Lung microvascular endothelial cell (primary cell): ENCODE measurements around the gene IQSEC1. TPM values are rescaled to one million over a fixed set of nuclear protein-coding genes. Genes with fewer than 3 reads are reported as not detected.

Experiments used
- DNase-seq, 2 donors: peaks; one replicate each; pipeline versions ENCODE4 v3.0.0 to v3.0.0-alpha.2; 2010; ENCODE audit warnings: low read depth in 2 of 2
- total RNA-seq: library from RNA; depleted of rRNA; stranded (reverse); fragments of >200 nt; gene quantifications from 2 replicates; pipeline ENCODE4 v1.2.1, GENCODE V29; 2014

IQSEC1 gene
- total RNA-seq, 1 donor from 2014 or later, result 63.7 TPM

DNA sequence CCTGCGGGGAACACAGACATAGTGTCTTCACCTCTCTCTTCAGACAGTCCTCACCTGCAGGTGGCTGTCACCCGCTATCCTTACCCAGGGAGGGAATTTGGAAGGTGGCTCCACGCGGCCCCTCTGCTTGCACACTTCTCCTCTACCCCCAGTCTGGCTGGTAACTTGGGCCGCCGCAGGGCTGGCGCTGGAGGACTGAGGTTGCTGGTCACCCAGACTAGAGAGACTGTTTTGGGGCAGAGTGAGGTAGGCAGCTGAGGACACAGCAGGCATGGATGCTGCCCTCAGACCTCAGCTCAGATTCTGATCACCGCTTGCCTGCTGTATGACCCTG is 12.6 kb upstream of the IQSEC1 start:
- DNase-seq, result no peak

DNA sequence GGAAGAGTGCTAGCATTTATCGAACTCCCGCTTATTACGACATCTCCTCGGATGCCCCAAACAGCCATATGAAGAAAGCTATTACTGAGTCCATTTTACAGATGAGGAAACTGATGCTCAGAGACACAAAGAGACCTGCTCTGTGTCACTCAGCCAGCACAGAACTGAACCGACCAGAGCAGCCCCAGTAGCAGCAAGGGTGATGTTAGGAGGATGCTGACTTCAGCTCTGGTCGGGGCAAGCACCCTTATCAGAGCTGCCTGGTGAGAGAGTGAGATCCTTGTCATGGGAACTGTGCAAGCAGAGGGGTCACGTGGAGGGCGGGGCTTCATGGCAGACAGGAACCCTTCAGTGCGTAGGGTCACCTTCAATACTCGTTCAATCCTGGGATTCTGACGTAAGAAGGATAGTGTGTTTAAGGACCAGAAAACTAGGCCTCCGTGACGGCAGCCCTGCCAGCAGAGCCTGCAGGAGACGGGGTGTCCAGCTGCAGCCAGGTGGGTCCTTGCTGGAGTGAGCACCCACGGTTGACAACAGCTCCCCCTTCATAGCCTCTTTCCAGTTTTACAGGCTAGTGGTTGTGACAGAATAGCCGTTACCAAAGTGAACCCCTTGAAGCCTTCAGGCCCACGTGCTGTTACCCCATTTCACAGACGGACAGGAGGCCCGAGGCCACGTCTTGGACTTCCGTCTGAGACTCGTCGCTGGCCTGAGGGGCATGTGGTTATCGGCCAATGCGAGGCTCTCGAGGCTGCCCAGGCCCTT is 12.0 kb upstream of the IQSEC1 start:
- no peak for DNase-seq

DNA sequence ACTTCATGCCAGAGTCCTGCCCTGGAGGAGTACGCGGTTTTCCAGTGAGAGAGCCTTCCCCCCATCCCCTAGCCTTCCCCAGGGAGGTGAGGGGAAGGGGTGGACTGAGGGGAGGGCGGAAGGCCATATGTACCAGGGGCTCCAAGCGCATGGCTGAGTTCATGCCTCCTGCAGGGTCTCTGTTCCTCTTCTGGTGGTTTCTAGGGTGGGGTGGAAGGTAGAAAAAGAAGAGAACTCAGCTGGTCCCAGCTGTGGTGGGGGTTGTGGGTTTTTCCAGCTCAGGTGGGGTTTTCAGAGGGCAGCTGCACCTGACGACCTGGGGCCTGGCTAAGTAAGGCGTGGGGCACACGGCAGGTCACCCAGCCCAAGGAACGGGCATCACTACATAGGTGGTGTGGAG is 10.7 kb upstream of the IQSEC1 start:
- DNase-seq, result no peak

DNA sequence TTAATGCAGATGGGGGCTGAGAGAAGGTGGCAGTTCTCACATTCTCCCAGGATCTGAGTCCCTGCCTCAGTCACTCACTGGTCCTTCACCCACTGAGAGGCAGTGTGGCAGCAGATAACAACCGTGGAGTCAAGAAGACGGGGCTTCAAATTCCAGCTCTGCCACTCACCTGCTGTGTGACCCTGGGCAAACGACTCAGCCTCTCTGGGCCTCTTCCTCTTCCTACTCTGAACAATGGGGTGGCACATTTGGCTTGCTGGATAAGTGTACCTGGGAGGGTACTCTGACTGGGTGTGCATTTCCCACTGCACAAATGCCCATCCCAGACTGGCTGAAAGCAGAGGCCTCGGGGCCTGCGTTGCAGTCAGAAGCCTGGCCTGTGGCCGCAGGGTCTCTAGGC is 10.0 kb upstream of the IQSEC1 start:
- DNase-seq, result no peak

DNA sequence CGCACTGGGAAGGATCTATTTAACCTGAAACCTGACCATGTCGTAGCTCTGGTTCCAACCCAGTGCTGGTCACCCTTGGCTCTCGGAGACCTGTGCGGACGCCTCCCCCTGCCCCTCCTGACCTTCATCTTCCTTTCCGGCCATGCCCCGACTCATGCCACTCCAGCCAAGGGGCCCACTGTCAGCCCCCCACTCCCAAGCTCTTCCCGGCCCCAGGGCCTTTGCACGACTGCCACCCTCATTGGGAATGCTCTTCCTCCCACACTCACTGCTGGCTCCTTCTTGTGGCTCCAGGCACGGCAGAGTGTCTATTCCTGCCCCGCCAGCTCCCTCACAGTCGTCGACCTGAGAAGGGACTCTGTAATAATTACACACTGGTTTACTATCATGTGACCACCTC is 9.4 kb upstream of the IQSEC1 start:
- DNase-seq, result no peak

DNA sequence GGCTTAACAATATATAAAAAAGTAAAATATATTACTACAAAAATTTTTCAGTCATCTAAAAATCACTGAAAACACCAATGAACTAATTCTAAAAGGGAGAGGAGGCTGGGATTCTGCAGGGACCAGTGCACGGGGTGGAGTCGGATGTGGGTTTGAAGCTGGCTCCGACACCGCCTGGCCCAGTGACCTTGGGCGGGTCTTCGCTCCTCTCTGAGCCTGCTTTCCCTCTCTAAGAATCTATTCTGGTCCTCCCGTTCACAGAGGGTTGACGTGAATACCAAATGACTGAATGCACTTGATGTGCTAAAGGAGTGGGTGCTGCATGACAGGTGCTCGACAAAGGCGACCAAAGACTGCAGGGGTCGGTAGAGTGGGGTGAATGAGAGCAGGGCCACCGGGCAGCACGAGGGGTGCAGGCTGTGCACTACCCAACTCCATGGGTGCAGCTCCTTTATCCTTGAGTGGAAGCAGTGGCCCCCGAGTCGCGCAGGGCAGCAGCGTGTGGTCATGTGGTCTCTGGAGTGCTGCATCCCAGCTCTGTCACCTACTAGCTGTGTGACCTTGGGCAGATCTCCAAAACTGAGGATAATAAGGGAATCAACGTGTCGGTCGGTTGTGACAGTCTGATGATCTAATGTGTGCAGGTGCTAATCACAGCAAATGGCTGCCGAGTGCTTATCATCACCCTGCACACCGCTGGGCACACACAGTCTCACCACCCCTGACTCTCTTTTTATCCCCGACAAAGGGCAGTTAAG is 8.6 kb upstream of the IQSEC1 start:
- no peak for DNase-seq

DNA sequence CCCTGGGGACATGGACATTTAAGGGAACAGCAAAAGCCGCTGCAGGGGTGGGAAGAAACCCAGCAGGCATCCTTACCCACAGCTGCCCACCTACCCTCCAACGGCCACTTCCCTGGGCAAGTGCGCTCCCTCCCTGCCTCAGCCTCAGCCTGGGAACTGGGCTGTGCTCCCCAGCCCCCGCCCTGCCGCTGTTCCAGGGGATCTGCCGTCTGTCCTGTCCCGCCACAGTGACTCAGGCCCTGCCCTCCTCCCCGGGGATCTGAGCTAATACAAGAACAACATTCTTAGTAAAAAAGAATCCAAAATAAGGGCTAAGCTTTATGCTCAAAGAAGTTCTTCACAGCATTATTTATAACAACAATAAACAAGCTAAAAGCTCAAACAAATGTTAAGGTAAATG is 7.4 kb upstream of the IQSEC1 start:
- DNase-seq, result no peak

DNA sequence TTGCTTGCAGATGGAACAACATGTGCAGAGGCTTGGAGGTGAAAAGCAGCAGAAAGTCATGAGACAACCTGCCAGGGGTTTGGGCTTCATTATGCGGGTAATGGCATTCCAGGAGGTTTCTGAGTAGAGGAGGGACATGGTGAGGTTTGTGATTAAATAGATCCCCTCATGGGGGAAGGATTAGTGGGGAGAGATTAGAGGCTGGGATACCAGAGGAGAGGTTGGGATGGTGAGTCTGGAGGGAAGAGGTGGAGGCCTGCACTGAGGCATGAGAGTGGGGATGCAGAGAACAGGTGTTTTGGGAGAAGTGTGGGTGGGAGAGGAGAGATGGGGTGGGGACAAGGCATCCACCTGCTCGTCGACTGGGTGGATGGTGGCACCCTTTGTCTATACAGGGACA is 6.8 kb upstream of the IQSEC1 start:
- no peak for DNase-seq

DNA sequence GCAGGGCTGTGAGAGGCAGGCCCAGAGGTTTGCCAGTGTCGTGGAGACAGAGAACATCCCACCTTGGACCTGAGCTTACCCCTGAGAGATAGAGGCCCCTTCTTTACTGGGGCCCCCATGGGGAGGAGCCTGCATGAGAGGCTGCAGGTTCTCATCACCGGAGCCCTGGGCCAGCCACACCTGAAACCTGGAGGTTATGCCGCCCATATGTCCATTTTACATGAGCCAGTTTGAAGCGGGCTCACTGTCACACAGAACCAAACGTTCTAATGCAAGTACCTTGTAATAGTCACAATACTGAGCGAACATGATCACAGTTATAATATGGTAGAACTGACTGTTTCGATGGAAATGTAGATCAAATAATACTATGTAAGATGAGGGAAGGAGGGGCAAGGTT is 6.3 kb upstream of the IQSEC1 start:
- DNase-seq, result no peak

DNA sequence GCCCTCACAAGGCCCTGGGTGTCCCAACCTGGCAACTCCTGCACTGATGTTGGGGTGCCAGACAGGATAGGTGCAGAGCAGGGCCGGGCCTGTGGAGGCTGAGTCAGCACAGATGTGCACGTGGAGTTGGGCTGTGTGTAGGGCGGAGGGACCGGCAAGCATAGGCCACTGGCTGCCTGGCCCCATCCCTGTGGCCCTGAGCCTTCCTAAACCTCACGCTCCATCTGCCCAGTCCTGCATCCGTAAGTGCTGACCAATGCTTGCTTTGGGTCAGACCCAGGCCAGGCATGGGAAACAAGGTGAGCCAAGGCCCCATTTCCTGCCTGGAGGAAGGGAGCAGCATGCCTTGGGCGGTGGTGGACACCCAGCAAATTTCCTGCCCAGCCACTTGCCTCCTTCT is 5.8 kb upstream of the IQSEC1 start:
- no peak for DNase-seq

DNA sequence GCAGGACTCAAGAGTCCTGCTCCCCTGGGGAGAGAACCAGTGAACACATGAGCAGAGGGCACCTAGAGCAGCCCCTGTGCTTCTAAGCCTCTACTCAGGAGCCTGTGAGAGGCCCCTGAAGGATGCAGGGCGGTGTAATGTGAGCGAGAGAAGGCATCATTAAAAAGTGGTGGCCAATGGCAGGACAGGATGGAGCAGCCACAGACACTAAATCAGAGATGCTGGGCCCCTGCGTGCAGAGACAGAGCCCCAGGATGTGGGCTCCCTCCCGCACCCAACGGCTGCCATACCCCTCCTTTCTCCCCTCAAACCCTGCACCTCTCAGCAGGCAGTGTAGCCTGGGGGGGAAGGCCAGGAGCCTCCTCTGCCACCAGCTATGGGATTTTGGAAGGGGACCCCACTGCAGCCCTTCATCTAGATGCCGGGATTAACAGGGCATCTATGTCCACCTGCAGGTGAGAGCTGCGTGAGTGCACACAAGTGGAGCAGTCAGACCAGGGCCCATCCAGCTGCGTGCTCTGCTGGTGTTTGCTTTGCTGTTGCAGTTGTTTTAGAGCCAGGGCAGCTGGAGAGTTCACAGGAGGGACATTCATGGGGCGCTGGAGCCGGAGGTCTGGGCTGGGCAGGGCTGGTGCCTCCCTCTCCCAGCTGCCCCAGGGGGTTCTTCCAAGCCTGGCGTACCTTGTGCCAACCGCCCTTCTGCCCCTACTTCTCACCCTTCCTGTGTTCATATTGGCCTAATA is 5.1 kb upstream of the IQSEC1 start:
- DNase-seq, result no peak

DNA sequence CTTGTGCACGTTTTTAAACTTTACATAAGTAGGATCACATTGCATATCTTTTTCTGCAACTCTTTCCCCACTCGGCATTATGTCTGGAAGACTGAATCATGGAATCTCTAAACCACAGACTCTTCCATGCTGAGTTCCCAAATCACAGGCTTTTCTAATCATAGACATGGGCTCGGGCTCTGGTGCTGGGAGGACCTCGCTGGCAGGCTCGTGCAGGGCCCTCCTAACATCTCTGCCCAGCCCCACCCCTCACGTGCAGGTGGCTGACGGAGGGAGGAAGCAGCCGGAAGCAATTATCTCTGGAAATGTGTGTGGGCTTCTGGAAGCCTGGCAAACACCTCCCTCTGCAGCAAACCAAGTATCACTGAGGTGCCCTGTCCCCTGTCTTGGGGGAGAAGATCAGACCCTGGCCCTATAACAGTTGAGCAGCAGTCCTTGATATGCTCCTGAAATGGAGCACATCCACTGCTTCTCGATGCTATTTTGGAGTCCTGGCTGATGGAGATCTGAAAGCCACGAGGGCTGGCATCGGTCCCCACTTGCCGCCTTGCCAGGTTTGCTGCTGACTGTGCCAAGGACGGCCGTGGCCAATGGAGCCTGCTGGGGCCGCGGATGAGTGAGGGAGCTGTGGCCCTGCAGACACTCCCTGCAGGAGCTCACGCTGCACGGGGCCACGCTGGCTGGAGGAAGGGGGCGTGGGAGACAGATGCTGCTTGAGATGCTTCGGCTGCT is 4.4 kb upstream of the IQSEC1 start:
- no peak for DNase-seq

DNA sequence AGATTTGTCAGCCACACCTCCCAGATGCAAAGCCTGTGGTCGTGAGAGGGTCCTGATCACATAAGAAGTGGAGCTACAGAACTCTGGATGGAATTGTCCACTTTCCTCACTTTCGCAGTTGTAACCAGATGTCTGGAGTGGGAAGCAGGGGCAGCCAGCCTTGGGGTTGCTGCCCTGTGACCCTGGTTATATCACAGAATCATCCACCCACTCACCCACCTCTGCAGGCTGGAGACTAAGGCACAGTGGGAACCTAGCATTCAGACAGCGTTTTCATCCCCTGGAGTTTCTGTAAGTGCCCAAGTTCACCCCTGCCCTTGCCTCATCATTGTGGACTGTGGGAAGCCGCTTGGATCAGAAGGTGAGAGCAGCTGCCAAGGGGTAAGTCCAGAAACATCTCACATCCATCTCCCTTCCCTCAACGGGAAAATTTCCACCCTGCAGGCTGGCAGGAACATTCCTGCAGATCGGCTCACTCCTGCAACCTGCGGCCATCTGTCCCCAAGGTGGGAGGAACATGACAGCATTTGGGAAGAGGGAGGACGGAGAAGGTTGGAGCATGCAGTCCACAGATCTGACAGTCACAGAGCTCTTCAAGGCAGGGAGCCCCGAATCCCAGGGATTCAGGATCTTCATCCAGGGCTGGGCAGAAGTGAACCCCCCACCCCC is 2.9 kb upstream of the IQSEC1 start:
- DNase-seq, result no peak

DNA sequence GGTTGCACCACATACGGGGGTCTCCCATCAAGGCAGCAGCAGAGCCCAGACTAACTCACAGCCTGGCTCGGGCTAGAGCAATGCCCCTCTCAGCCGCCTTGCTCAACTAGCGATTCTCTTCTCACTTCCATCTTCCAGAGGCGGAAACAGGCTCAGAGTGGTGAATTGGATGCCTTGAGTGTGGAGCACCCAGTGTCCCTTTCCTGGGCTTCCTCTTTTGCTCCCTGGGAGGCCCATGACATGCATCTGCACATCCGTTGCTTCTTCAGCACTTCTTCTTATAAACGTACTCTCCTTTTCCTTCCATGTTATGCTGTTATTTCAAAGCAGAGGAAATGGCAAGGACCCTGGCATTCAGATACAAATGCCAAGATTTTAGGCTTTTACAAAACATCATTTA is 2.1 kb upstream of the IQSEC1 start:
- no peak for DNase-seq

DNA sequence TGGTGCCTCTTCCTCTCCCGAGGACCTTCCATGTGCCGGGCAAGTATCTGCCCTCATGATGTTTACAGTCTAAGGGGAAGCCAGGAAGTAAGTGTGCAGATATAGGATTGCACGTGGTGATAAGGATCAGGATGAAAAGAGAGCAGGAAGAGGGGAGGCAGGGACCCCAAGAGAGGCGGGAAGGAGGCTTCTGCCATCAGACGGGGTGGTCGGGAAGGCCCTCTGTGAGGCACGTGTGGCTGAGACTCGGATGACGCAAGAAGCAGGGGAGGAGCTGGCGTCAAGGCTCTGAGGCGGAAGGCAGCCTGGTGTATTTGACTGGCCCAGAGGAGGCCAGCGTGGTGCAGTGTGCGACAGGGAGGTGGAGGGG is 762 bp upstream of the IQSEC1 start:
- no peak for DNase-seq

DNA sequence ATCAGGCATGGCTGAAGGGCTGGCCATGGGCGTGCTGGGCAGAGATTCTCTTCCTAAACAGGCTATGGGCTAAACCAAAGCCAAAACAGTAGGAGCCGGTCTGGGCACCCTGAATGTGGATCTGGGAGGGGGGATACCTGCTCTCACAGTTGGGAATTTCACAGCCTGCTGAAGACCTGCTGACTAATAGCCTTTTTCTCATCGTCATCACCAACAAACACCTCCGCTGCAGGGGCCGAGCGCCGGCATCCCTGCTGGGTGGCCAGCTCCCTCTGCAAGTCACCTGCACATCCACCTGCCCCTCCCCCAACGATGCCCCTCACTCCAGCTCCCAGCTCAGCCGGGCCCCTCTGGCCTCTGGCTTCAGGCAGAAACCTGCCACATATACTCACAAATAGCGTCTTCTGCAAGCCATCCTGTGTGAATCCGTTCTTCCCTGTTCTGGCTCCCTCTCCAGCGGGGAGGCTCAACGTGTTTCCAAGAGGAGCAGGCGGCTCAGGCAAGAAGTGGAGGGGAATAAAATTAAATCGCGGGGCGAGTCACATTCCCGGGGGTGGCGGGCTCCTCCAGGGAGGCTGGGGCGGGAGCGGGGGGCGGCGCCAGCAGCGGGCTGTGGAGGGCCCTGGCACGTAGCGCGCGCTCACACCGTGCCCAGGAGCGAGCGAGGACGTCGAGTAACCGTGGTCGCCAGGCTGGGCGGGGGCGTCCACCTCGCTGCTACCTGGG is 466 bp downstream of the IQSEC1 start:
- no peak for DNase-seq

DNA sequence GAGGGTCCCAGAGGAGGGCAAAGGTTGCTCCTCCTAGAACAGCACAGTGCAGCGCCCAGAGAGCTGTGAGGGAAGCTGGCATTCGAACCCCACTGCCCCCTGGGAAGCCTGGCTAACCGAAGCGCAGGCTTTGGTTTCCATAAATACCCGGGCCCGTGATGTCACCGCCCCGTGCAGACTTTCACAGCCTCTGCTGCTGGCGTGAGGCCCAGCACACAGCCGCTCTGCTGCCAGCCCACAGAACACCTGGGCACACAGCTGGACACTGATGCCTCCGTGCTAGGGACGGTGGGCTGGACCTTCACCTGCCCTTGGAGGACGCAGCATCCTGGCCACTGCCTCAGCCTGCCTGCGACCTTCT is 1.0 kb downstream of the IQSEC1 start:
- peak in 1 of 2 donors; percentile 48 for DNase-seq

DNA sequence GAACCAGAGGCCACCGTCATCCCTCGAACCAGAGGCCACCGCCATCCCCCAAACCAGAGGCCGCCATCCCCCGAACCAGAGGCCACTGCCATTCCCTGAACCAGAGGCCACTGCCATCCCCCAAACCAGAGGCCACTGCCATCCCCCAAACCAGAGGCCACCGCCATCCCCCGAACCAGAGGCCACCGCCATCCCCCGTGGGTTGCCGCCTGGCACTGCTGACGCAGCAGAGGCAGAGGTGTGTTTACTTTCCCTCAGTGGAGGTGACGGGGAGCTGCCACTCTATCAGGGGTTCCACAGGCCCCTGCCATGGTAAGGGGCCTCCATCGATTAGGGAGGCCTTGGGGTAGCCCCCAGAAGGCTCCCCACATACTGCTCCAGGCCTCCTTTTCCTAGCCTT is 1.5 kb downstream of the IQSEC1 start:
- DNase-seq, result no peak

DNA sequence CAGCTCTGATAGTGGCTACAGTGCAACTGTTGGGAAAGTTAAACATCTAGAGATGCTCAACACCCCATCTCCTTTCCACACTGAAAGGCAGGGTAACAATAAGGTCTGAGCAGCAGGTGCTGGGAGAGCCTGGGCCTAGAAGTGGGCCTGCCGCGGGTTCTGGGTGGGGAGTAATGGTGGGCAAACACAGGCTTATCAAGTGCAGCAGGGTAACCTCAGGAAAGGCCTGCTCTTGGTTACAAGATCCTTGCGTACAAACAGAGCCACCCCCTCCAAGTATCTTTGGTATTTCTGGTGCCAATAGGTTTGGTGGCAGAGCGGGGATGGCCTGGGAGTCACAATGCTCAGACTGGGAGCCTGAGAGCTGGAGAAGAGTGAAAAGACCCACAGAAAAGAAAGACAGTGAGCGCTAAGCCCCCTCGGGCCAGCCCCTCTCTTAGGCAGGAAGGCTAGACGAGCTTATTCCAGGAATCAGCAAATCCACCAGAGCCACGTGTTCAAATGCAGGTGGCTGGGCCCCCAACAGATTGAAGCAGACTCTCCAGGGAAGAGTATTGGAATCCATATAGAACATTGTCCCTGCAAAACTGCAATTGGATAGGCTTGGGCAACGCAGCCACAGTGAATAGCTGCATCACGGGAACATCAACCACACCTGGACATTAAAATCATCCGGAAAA is 2.7 kb downstream of the IQSEC1 start:
- DNase-seq, result no peak

DNA sequence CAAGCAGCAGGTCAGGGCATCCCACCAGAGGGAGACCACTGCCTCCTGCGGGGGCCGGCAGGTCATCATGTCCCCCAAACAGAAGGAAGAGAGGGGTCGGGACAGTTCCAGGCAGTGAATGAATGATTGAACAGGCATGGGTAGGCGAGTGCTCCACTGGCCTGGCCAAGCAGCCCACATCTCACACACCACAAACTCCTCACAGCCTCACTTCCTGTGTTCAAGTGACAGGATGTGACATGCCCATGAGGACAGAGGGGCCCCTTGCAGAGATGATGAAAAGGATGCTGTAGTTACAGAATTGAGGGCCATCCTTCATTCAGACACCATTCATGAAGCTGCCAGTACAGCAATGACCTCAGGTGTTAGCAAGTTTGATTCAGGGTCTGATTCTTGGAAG is 3.7 kb downstream of the IQSEC1 start:
- DNase-seq, result no peak
